Osteocyte (in vitro differentiated cells): ENCODE measurements around the gene CD53. TPM values are rescaled to one million over a fixed set of nuclear protein-coding genes. Genes with fewer than 3 reads are reported as not detected.

Experiments used
- DNase-seq: peaks from one replicate; pipeline ENCODE4 v3.0.0; 2021; ENCODE audit warnings: mixed read lengths; ENCODE audit not compliant: unreplicated experiment; ENCODE audit errors: extremely low spot score
- H3K27ac Mint-ChIP-seq: one replicate; pipeline ENCODE4 v1.8.0; 2021; ENCODE audit warnings: mild to moderate bottlenecking, mixed read lengths; ENCODE audit not compliant: unreplicated experiment
- H3K27me3 Mint-ChIP-seq: one replicate; pipeline ENCODE4 v1.8.0; 2021; ENCODE audit warnings: mixed read lengths; ENCODE audit not compliant: unreplicated experiment
- H3K36me3 Mint-ChIP-seq: one replicate; pipeline ENCODE4 v1.8.0; 2021; ENCODE audit warnings: mixed read lengths; ENCODE audit not compliant: unreplicated experiment
- H3K4me1 Mint-ChIP-seq: one replicate; pipeline ENCODE4 v1.8.0; 2021; ENCODE audit warnings: mixed read lengths; ENCODE audit not compliant: unreplicated experiment
- H3K4me3 Mint-ChIP-seq: one replicate; pipeline ENCODE4 v1.8.0; 2021; ENCODE audit warnings: mild to moderate bottlenecking, moderate library complexity, mixed read lengths; ENCODE audit not compliant: unreplicated experiment
- H3K9me3 Mint-ChIP-seq: one replicate; pipeline ENCODE4 v1.8.0; 2021; ENCODE audit warnings: mixed read lengths; ENCODE audit not compliant: unreplicated experiment
- total RNA-seq: library from RNA; stranded (reverse); gene quantifications from 2 replicates; pipeline ENCODE4 v1.2.1, GENCODE V29; 2021
- TF ChIP-seq, protein P1 (sequence below): fragments of 200-600 bp; sonication (generic); IDR thresholded peaks from 2 replicates; pipeline ENCODE4 v1.5.0; 2021; ENCODE audit warnings: antibody characterized with exemption, mild to moderate bottlenecking, moderate library complexity

CD53 gene
- total RNA-seq, 1 donor from 2014 or later: not detected

DNA sequence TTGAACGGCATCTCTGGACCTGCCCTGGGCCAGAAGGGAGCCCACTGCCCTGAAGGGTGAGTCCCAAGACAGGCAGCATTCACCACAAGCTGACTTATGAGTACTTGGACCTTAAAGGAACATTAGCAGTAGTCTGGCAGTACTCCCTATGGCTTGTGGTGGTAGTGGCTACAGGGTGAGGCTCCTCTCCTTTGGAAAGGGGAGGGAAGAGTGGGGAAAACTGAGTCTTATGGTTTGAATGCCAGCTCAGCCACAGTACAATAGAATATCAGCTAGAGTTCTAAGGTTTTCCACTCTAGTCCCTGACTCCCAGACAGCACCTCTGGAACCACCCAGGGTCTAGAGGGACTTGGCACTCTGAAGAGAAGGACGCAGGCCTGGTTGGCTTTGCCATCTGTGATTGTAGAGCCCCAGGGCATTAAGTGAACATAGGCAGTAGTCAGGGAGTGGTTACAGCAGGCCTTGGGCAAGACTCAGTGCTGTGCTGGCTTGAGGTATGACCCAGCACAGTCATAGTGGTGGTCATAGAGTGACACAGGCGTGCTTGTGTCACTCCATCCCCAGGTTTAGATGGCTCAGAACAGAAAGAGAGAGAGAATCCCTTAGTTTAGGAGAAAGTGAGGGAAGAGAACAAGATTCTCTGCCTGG is 31.0 kb downstream of the CD53 start:
- no peak for DNase-seq
- H3K27ac Mint-ChIP-seq: no peak overlapping the region
- no peaks in the 10 kb centered on the region for H3K27me3 Mint-ChIP-seq
- TF ChIP-seq, protein P1, sequence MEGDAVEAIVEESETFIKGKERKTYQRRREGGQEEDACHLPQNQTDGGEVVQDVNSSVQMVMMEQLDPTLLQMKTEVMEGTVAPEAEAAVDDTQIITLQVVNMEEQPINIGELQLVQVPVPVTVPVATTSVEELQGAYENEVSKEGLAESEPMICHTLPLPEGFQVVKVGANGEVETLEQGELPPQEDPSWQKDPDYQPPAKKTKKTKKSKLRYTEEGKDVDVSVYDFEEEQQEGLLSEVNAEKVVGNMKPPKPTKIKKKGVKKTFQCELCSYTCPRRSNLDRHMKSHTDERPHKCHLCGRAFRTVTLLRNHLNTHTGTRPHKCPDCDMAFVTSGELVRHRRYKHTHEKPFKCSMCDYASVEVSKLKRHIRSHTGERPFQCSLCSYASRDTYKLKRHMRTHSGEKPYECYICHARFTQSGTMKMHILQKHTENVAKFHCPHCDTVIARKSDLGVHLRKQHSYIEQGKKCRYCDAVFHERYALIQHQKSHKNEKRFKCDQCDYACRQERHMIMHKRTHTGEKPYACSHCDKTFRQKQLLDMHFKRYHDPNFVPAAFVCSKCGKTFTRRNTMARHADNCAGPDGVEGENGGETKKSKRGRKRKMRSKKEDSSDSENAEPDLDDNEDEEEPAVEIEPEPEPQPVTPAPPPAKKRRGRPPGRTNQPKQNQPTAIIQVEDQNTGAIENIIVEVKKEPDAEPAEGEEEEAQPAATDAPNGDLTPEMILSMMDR: no peak
- H3K4me1 Mint-ChIP-seq: no peaks in the 10 kb centered on the region
- H3K36me3 Mint-ChIP-seq: no peaks in the 10 kb centered on the region
- H3K4me3 Mint-ChIP-seq: no peak overlapping the region
- no peaks in the 10 kb centered on the region for H3K9me3 Mint-ChIP-seq

DNA sequence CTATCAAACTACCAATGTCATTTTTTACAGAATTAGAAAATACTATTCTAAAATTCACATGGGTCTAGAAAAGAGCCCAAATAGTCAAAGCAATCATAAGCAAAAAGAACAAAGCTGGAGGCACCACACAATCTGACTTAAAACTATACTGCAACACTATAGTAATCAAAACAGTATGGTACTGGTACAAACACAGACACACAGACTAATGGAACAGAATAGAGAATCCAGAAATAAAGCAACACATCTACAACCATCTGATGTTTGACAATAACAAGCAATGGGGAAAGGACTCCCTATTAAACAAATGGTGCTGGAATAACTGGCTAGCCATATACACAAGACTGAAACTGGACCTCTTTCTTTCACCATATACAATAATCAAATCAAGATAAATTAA is 39.8 kb downstream of the CD53 start:
- Mint-ChIP-seq H3K27ac (no peak overlapping the region), H3K9me3 (peaks cover 4% of the 10 kb centered on the region), H3K4me1 (no peaks in the 10 kb centered on the region), H3K36me3 (no peaks in the 10 kb centered on the region), H3K4me3 (no peak overlapping the region), H3K27me3 (no peaks in the 10 kb centered on the region)
- no peak for DNase-seq
- TF ChIP-seq, protein P1: no peak

DNA sequence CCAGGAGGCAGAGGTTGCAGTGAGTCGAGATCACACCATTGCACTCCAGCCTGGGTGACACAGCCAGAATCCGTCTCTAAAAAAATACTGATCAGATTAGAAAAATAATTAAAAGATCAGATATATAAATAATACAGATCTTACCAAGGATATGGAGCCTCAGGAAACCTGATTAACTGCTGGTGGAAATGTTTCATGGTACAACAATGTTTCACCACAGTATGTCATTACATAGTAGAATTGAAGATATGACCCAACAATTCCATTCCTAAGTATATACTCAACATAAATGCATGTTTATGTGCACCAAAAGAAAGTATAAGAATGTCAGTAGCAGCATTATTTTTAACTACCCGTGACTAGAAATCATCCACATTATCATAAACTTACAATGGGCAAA is 41.7 kb downstream of the CD53 start:
- TF ChIP-seq, protein P1: no peak
- Mint-ChIP-seq H3K36me3 (no peaks in the 10 kb centered on the region), H3K4me1 (no peaks in the 10 kb centered on the region), H3K4me3 (no peak overlapping the region), H3K27me3 (peaks cover 2% of the 10 kb centered on the region), H3K9me3 (peaks cover 4% of the 10 kb centered on the region), H3K27ac (no peak overlapping the region)
- no peak for DNase-seq

DNA sequence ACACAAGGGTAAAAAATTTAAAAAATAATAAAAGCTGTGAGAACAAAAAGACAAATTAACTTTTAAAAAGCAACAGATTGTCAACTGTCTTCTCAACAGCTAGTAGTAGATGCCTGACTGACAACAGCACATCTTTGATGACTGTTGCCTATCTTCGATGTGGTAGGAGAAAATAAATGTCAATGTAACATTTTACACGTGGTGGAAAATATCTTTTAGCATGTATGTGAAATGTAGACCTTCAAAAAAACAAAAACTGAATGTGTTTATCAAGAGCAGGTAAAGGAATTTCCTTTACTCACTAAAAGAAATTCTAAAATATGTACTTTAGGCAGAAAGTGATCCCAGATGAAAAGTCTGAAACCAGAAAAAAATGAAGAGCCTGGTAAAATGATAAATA is 42.9 kb downstream of the CD53 start:
- H3K9me3 Mint-ChIP-seq: peaks cover 4% of the 10 kb centered on the region
- TF ChIP-seq, protein P1: no peak
- H3K4me3 Mint-ChIP-seq: no peak overlapping the region
- peaks cover 3% of the 10 kb centered on the region for H3K27me3 Mint-ChIP-seq
- no peak overlapping the region for H3K27ac Mint-ChIP-seq
- DNase-seq: no peak
- no peaks in the 10 kb centered on the region for H3K4me1 Mint-ChIP-seq
- no peaks in the 10 kb centered on the region for H3K36me3 Mint-ChIP-seq

DNA sequence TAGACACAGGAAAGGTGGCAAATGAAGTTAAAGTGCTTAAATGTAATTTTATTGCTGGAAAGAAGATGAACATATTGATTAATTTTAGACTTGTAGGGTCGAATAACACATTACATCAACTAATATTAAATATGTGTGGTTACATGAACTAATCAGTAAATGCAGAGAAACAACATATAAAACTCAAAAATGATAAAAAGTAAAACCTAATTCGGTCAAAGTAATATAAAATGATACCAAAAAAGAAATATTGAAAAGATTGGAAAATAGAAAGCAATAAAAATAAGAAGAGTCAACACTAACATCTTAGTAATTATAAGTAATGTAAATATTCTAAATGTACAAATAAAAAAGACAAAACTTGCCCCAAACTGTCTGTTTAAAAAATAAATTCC is 43.3 kb downstream of the CD53 start:
- Mint-ChIP-seq H3K27me3 (peaks cover 3% of the 10 kb centered on the region), H3K9me3 (peaks cover 4% of the 10 kb centered on the region), H3K4me1 (no peaks in the 10 kb centered on the region), H3K36me3 (no peaks in the 10 kb centered on the region), H3K4me3 (no peak overlapping the region), H3K27ac (no peak overlapping the region)
- DNase-seq: no peak
- TF ChIP-seq, protein P1: no peak
